GM18520 (cell line): ENCODE results near the gene COL9A1.

Experiments
- ATAC-seq: cut with Tn5 transposase; IDR thresholded peaks from one replicate; pipeline ENCODE4 v1.9.1; 2021; ENCODE audit not compliant: unreplicated experiment

Gene COL9A1

DNA sequence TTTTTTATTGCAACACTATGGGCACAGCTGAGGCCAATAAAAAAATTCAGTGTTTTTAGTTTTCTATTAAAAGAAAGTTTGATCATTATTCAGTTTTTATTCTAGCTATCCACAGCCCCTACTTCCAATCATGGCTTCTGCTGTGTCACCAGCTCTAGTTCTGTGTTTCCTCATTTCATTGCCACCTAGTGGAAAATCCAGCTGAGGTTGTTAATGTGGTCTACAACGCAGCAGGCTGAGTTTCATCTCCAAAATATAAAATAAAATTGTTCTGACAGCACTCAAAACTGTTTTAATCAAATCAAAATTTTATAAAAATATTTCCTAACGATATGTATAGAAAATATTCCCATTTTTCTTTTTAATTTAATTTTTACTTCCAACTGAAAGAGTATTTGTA, 13.6 kb downstream of the COL9A1 start:
- ATAC-seq = no peak

DNA sequence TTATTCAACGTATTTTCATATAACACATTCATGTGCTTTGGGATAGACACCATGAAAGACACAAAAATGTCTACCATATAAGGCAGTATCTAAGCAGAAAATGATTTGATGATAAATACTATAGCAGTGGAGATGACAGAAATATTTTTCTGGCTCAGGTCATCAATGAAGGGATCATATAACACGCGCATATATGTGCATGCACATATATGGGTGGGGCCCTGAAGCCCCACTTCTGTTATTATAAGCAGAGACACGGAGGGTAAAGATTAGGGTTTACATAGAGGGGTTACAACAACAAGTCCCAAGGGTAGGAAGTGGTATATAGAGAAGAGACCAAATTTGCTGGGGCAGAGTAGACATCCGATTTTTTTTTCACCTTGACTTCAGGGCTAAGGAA, 16.0 kb downstream of the COL9A1 start:
- ATAC-seq = no peak

DNA sequence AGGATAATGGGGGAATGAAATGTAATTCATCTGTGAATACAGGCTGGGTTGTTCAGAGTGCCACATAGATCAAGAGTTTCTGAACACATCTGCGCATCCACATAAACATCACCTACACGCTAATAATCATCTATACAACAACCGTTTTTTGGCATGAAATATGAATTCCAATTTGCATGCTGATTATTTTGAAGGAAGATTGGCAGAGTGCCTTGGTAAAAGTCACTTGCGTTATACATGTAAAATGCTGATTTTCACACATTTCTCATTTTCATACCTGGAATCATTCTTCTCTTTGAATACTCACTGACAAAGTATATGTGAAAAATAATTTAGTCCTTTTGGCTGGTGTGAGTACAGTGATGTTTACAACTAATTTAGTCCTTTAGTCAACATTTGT, 17.7 kb downstream of the COL9A1 start:
- ATAC-seq = no peak

DNA sequence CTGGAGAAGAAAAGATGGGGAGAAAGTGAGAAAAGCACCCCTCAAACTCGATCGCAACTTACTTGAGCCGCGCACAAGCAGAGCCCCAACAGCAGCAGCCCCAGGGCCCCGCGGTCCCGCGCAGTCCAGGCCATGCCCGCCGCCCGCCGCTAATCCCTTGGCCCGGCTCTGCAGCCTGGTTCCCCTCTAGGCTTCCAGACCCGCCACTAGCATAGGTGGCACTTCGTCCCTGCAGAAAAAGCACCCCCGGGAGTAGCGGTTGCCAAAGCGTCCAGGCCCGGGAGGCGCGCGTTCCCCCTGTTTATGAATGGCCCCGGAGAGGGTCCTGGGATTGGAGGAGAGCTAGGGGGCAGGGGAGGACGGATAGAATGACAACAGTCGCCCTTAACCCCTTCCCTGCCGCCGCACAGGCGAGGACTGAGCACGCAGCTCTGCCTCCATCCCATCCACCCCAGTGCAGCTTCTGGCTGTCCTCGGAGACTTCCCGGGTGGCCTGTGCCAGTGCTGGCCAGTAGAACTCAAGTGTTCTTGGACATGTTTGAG, 19.9 kb downstream of the COL9A1 start:
- no peak for ATAC-seq

DNA sequence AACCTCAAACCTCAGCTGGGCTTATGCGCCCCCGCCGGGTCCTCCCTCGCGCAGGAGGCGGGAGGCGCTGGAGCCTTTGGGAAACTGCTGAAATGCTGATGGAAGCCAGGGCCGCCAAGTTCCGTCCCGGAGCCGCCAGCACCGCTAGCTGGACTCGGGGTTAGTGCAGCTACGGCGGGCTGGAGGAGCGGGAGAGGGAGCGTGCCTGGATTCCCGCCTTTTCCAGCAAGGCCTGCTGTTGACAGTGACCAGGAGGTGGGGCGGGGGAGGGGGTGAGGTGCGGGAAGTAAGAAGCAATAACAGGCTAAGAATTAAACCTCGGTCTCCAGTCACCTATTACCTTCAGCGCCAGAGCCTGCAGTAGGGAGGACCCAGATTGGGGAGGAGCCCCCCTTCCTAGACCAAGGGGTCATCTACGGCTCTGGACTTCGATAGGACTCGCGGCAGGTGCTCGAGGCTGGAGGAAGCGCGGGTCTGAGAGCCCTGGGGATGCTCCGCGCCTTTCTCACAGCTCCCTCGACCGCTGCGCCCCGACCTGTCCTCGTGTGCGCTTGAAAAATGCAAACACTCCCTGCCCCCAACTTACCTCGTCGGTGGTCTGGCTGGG, 20.5 kb downstream of the COL9A1 start:
- ATAC-seq = no peak

DNA sequence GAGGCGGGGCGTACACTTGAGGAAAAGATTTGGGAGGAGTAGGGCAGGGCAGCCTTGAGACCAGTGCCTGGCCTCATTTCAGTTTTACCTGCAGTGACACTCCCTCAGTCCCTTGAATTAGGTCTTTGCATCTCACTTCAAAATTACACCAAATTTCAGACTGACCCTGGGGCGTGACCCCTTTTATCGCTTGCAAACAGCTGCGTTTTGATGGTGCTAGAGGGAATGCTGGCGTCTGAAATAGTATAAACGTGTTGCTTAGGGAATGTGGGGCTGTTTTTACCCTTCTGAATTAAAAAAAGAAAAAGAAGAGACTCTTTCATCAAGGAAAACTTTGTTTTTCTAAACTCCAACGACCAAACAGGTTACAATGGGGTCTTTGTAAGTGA, 21.0 kb downstream of the COL9A1 start:
- ATAC-seq = no peak

DNA sequence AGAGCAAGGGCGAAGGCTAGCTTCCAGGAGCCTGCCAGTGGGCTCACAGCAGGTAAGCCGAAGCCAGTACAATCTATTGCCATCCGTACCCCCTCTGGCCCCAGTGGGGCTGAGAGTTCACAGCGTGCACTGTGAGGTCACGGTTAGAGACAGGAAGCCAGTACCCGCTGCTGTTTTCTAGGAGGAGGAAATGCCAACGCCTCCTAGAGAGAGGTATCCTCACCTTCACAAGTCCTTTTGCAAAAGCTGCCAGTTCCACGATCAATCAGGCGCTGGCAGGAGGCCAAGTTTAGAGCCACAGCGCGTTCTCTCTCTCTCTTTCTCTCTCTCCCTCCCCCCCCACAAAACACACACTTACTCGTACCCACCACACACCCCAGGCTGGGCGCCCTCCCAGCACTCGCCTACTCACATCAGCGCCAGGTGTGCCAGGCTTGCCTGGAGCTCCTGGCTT, 22.5 kb downstream of the COL9A1 start:
- ATAC-seq = no peak

DNA sequence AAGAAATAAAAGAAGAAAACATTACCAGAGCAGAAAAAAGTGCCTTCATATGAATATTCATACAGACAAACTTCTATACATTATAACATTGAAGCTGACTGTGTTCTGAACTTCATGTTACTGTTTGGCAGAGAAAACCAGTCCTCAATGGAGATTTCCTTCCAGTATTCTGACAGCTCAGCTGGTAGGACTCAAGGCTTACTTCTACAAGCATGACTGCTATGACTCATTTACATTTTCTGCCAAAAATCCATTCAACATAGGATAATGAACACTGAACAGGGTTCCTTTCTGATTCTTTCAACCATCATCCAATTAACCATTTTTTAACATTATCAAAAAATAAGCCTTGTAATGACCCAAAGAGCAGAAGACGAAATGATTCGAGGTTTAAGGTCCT, 25.4 kb downstream of the COL9A1 start:
- no peak for ATAC-seq

DNA sequence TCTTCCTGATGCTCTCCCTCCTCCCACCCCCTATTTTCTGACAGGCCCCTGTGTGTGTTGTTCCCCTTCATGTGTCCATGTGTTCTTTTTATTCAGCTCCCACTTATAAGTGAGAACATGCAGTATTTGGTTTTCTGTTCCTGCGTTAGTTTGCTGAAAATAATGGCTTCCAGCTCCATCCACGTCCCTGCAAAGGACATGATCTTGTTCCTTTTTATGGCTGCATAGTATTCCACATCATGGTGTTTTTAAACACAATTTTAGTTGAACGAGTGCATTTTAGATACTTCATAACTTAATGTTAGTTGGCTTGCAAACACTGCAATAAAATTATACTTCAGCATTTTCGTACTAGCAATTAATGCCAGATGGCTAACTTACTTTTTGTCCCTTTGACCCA, 28.5 kb downstream of the COL9A1 start:
- ATAC-seq = no peak

DNA sequence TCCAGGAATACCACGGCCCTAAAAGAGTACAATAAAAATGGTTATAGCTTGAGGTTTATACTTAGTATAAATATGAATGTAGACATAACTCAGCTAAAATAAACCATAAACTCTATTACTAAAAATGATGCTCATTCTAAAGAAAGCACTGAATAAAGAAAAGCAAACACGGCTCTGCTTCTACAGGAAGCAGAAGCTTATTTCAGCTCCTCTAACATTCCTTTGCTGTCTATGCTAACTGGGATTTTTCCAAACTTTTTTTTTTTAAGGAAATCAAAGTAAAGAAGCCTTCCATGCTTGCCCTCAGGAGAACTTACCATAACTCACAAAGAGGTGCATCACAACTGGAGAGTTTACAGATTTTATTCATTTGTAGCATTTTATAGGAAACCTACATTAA, 30.8 kb downstream of the COL9A1 start:
- ATAC-seq = no peak

DNA sequence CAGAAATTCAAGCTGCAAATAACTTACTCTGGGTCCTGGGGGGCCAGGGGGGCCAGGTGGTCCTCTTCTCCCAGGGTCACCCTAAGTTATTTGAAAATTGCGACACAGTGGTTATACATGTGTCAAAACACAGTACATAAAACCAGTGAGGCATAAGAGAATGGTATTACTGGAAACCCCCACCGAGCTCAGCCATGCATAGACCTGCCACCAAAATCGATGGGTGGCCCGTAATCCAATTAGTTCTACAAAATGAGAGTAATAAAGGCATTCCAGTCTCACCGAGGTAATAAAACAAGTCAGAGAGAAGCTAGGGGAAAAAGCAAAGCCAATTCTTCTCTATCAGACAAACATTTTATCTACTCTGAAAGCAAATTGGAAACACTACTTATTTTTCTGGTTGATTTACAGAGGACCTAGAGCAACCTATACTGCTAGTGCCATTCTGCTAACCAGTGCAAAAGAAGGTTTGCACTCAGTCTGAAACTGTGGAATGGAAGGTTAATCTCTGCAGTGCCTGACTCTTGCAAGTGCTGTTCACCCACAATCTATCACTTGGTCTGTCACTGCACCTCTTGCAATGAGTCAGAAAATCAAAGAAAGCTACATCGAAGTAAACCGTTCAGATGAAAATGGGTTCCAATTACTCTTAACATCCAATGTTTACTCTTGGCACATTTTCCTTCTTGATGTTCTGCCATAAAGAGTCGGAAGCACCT, 32.4 kb downstream of the COL9A1 start:
- peak; percentile 78 for ATAC-seq

DNA sequence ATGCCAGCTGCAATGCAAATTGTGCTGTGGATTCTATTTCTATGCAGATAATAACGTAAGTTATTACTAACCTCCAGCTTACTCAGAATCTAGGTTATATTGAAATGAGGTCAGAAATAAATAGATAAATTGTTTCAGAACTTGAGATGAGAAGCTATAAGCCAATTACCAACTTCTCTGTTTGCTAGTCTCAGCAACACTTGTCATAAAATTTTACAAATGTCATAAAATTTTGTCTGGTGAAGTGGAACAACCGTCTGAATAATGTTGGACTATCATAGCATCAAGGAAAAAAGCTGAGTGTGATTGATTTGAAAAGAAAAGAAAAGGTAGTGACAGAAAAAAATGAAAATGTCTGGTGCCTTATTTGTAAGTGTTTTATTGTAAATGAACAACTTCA, 36.7 kb downstream of the COL9A1 start:
- no peak for ATAC-seq

DNA sequence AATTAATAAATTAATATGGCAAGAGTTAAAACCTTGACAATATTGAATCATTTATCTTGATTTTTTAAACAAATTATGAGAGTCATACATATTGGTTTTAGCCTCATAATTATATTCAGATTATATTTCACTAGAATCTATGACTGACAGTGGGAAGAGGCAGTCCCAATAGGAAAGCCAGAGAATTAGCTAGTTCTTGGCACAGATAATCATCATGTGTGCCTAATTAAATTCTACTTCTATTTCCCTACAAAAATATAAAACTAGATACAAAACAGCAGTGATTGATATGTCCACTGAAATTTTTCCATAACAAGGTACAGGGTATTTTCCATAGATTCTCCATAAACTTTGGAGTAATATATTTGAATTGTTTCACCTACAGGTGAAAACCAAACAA, 38.6 kb downstream of the COL9A1 start:
- no peak for ATAC-seq

DNA sequence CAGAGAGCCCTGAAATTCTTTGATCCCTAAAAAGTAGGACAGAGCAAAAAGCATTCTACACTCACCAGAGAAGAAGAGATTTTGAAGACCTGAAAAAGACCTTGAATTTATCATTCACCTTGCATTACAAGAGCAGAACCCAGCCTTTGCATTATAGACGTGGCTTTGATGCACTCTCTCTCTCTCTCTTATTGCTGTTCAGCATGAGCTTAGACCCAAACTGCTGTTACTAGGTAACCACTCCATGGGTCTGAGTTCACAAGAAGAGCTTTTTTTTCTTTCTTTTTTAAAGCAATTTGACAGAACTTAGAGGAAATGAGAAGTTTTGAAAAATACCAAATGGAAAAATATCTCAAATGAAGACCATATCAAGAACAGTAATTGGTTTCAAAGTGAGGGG, 44.4 kb downstream of the COL9A1 start:
- ATAC-seq = no peak

DNA sequence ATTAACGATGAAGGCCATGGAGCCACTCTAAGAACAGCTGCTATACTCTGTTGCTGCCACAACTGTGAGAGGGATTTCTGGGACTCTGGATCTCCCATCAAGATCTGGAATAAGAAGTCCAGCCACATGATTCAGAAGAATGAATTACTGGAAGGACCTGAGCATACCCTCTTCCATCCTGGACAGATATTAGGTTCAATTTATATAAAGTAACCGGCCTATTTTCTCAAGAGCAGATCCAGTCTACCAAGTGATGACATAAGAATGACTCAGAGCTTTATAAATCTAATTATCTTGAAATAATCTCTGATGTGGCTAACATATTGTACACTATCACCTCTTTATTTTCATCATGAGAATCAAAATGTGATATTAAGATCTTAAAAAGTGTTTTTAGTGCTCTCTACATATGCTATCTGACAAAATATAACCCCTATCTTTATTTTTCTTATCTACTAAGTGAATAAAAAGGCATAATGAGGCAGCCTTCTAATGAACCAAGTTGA, 45.1 kb downstream of the COL9A1 start:
- ATAC-seq = no peak

DNA sequence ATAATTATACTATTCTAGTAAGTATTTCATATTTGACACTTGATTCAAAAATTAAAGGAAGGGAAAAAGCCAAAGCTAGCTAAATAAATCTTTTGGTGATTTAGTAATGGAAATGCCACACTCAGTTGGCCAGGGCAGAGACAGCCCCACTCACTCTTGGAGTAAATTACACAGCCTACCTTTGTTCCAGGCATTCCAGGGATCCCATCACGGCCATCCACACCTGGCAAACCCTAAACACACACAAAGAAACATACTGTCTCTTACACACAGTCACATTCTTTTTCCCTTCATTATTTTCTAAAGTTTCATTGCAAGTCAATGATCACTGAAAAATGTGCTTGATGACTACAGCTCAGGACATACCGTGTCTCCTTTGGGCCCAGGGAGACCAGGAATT, 48.1 kb downstream of the COL9A1 start:
- no peak for ATAC-seq

DNA sequence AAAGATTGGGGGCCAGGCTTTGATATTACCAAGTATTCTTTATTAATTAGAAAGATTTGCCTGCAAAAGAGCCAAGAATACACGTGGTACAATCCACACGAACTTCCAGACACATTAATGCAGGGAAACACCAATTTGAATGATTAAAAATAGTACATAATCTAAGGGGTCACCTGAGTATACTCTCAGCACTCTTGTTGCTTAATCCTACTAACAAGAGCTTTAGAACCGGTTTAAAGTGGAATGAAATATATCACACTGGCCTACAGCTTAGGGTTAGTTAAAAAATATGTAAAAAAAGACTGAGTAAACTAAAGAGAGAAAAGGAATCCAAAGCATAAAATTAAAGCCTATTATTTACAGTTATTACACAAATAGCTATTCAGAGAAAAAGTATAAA, 49.0 kb downstream of the COL9A1 start:
- ATAC-seq = no peak

DNA sequence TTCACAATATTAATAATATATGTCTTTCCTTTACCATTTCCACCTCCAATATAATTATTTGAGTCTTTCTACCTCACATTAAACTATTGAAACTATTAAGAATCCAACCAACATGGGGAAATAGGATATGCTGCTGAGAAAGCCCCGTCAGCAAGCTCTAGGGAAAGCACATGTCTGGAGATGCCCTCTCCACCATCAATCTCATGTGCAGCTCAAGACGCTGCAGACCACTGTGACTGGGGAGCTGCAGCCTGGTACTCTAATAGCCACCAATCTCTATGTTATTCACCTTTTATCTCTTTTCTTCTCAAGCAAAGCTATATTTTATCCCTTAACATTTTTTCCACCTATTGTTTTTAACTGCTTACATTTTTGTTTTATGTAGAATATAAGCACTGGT, 50.3 kb downstream of the COL9A1 start:
- no peak for ATAC-seq

DNA sequence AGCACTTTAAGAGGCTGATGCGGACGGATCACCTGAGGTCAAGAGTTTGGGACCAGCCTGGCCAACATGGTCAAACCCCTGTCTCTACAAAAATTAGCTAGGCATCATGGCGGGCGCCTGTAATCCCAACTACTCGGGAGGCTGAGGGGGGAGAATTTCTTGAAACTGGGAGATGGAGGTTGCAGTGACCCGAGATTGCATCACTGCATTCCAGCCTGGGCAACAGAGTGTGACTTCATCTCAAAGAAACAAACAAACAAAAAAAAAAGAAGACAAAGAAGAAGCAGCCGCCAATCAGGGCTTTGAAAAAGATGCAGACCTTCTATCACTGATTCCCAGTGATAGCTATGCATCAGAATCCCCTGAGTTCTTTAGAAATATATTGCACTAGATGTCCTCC, 56.8 kb downstream of the COL9A1 start:
- ATAC-seq = no peak

DNA sequence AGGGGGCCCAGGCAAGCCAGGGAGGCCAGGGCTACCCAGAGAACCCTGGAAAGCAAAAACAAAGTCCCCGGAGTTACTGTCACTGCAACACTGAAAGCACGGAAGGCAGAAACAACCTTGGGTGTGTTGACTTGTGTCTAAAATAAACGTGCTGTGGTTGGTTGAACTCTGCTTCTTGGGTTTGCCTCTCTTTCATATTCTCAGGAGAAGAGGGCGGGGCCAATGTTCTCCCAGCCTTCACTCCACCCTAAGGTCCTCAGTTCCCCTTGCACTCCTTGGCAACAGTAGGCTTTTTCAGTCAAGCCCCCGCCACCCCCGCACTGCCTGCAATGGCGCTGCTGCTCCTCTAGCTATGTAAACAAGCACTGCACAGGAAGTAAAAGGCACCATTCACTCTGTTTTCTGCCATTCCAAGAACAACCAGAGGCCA, 60.9 kb downstream of the COL9A1 start:
- ATAC-seq = no peak

DNA sequence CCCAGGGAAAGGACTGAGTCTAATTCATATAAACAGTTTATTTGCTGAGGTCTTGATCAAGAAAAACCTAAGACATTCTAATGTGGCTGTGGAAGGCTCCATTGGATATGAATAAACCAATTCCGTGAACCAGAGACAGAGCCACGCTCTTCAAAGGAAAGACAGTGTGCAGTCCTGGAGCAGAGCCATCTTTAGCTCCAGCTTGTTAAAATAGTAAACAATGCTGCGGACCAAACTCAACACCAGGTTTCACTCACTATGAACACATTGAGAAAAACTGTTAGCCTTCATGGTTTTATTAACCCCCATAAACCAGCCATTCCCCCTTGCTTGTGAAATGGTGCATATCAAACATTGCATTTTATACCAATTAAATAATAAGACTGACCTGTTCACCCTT, 61.9 kb downstream of the COL9A1 start:
- ATAC-seq = no peak

DNA sequence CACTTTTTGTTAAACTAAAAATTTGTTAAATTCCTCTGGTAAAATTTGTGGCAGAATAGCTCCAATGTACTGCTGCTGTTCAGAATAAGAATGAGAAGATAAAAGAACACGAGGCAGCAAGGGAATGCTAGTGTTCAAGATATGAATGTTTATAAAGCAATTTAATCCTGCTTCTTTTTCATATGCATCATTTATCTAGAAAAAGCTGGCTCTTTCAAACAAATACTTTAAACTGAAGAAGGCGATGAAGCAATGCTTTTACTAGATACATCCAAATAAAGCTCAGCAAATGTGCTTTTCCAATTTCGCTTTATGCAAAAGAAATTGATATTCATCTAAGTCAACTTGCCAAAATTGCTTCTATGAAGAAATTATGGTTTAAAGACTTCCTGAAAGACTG, 66.5 kb downstream of the COL9A1 start:
- no peak for ATAC-seq
